CD14-positive monocyte (primary cell): Measurements from ENCODE around the gene BBS5. TPM values are rescaled to one million over a fixed set of nuclear protein-coding genes. Genes with fewer than 3 reads are reported as not detected.

Source experiments
- DNase-seq, 3 donors: peaks; one replicate each; pipeline ENCODE4 v3.0.0-alpha.2; 2011 to 2022
- H2AFZ ChIP-seq: 2 replicates; pipeline ENCODE4 v1.6.0; 2012; ENCODE audit warnings: mild to moderate bottlenecking, low read depth, low read length, inconsistent platforms; ENCODE audit not compliant: insufficient read depth, poor library complexity, severe bottlenecking
- H3K27ac ChIP-seq, 2 donors: 1 replicate in 1 of 2; 2 replicates in 1 of 2; pipeline ENCODE4 v1.5.1; 2012 to 2013; ENCODE audit warnings: low read length in 2 of 2, control low read depth in 1 of 2, inconsistent platforms in 1 of 2, low read depth in 1 of 2, mild to moderate bottlenecking in 1 of 2
- H3K27me3 ChIP-seq, 2 donors: one replicate each; pipeline versions ENCODE4 v1.6.0 to v1.6.1; 2011 to 2013; ENCODE audit warnings: low read length in 2 of 2; ENCODE audit not compliant: control insufficient read depth in 2 of 2, insufficient read depth in 2 of 2
- H3K36me3 ChIP-seq, 2 donors: replicated peaks in 1 of 2; 1 replicate in 1 of 2; 2 replicates in 1 of 2; pipeline versions ENCODE4 v1.5.1 to v1.6.1; 2012 to 2013; ENCODE audit warnings: low read length in 2 of 2, control low read depth in 1 of 2, inconsistent platforms in 1 of 2, mild to moderate bottlenecking in 1 of 2; ENCODE audit not compliant: insufficient read depth in 2 of 2, control insufficient read depth in 1 of 2
- H3K4me1 ChIP-seq, 2 donors: 1 replicate in 1 of 2; 2 replicates in 1 of 2; pipeline versions ENCODE4 v1.5.1 to v1.6.1; 2012 to 2013; ENCODE audit warnings: low read length in 2 of 2, control low read depth in 1 of 2, inconsistent platforms in 1 of 2, mild to moderate bottlenecking in 1 of 2, moderate library complexity in 1 of 2; ENCODE audit not compliant: insufficient read depth in 2 of 2, control insufficient read depth in 1 of 2
- H3K4me2 ChIP-seq: replicated peaks from 2 replicates; pipeline ENCODE3; 2012; ENCODE audit warnings: low read length, moderate library complexity, mild to moderate bottlenecking; ENCODE audit not compliant: poor library complexity, severe bottlenecking; ENCODE audit errors: extremely low read depth
- H3K4me3 ChIP-seq, 3 experiments: fragments of 200-600 bp in 1 of 3; sonication (generic) in 1 of 3; replicated peaks in 1 of 3; 1 replicate in 2 of 3; 2 replicates in 1 of 3; pipeline ENCODE4 v1.5.1; 2011 to 2013; ENCODE audit warnings: low read length in 3 of 3, mild to moderate bottlenecking in 3 of 3, control low read depth in 2 of 3, low read depth in 2 of 3, inconsistent platforms in 1 of 3, moderate library complexity in 1 of 3
- H3K79me2 ChIP-seq: 2 replicates; pipeline ENCODE4 v1.6.0; 2012; ENCODE audit warnings: mild to moderate bottlenecking, control low read depth, inconsistent platforms, low read length, moderate library complexity; ENCODE audit not compliant: insufficient read depth
- H3K9ac ChIP-seq: 2 replicates; pipeline ENCODE4 v1.6.0; 2017; ENCODE audit warnings: low read length, mild to moderate bottlenecking; ENCODE audit not compliant: insufficient read depth, poor library complexity, severe bottlenecking
- H3K9me3 ChIP-seq, 2 donors: replicated peaks in 1 of 2; 1 replicate in 1 of 2; 2 replicates in 1 of 2; pipeline versions ENCODE4 v1.5.1 to v1.6.1; 2012 to 2013; ENCODE audit warnings: low read length in 2 of 2, control low read depth in 1 of 2; ENCODE audit not compliant: control insufficient read depth in 1 of 2, insufficient read depth in 1 of 2
- H4K20me1 ChIP-seq: 2 replicates; pipeline ENCODE4 v1.6.0; 2012; ENCODE audit warnings: mild to moderate bottlenecking, low read length, control low read depth, moderate library complexity; ENCODE audit not compliant: insufficient read depth
- H3K27ac Mint-ChIP-seq, 7 donors: one replicate each; pipeline ENCODE4 v1.8.0; 2020; ENCODE audit warnings: mild to moderate bottlenecking in 7 of 7, mixed read lengths in 7 of 7, moderate library complexity in 6 of 7, inconsistent platforms in 2 of 7
- H3K27me3 Mint-ChIP-seq, 3 donors: one replicate each; pipeline ENCODE4 v1.8.0; 2021 to 2022; ENCODE audit warnings: low read depth in 3 of 3, mild to moderate bottlenecking in 3 of 3, mixed read lengths in 3 of 3, moderate library complexity in 3 of 3, inconsistent platforms in 1 of 3
- H3K36me3 Mint-ChIP-seq, 2 donors: one replicate each; pipeline ENCODE4 v1.8.0; 2020; ENCODE audit warnings: mixed read lengths in 2 of 2, inconsistent platforms in 1 of 2, mild to moderate bottlenecking in 1 of 2
- H3K4me1 Mint-ChIP-seq: one replicate; pipeline ENCODE4 v1.8.0; 2020; ENCODE audit warnings: mild to moderate bottlenecking, mixed read lengths
- H3K4me3 Mint-ChIP-seq, 2 donors: one replicate each; pipeline ENCODE4 v1.8.0; 2020; ENCODE audit warnings: mild to moderate bottlenecking in 2 of 2, mixed read lengths in 2 of 2, moderate library complexity in 1 of 2
- H3K9me3 Mint-ChIP-seq, 7 donors: one replicate each; pipeline ENCODE4 v1.8.0; 2020 to 2022; ENCODE audit warnings: mixed read lengths in 7 of 7, mild to moderate bottlenecking in 6 of 7, moderate library complexity in 6 of 7, inconsistent platforms in 2 of 7
- CTCF ChIP-seq: fragments of 200-600 bp; IDR thresholded peaks from one replicate; pipeline ENCODE4 v1.8.0; 2022; ENCODE audit warnings: antibody characterized with exemption, mild to moderate bottlenecking
- WGBS: methylation state at CpG from one replicate; pipeline ENCODE4 v1.1.5; 2013; ENCODE audit warnings: missing lambda C conversion rate; ENCODE audit not compliant: insufficient coverage; 5-methylcytosine and 5-hydroxymethylcytosine counted together
- intact Hi-C, 2 donors: fragments of 100-400 bp; cut with micrococcal nuclease; formaldehyde crosslinking; loops; one replicate each; pipeline versions ENCODE4 v1.15.0 to v1.15.1; 2023
- polyA plus RNA-seq, 3 donors: library from polyadenylated mRNA; depleted of rRNA in 1 of 3; unstranded in 2 of 3; stranded (reverse) in 1 of 3; fragments of 300-500 nt in 2 of 3; fragments of >200 nt in 1 of 3; fragmentation: Illumina TruSeq in 2 of 3; gene quantifications; 1 replicate in 2 of 3; 2 replicates in 1 of 3; pipeline ENCODE4 v1.2.3, GENCODE V29; 2012 to 2021

BBS5 gene
- polyA plus RNA-seq, 3 donors, result 0.04 to 0.08 TPM; not detected in 1

GRCh38 chr2:169507698-169508097, 28.4 kb downstream of the BBS5 start:
- Histone ChIP-seq H3K27me3 (no peaks in the 10 kb centered on the region), H3K4me3 (no peak overlapping the region), H3K4me1 (no peaks in the 10 kb centered on the region), H2AFZ (no peak overlapping the region), H3K27ac (no peak overlapping the region), H3K36me3 (no peaks in the 10 kb centered on the region), H3K79me2 (no peaks in the 10 kb centered on the region), H3K9me3 (peaks cover 0 to 4% of the 10 kb centered on the region in 2 donors), H3K9ac (no peak overlapping the region), H3K4me2 (no peak overlapping the region), H4K20me1 (no peaks in the 10 kb centered on the region)
- H3K4me3 Mint-ChIP-seq, result no peak overlapping the region
- intact Hi-C loops, result no loop called here
- no peak for DNase-seq
- peaks cover 0 to 6% of the 10 kb centered on the region in 2 donors for H3K36me3 Mint-ChIP-seq
- H3K4me1 Mint-ChIP-seq, result no peaks in the 10 kb centered on the region
- TF ChIP-seq CTCF, result no peak
- peaks cover 0 to 11% (median 8%) of the 10 kb centered on the region in 7 donors for H3K9me3 Mint-ChIP-seq
- H3K27ac Mint-ChIP-seq, result no peak overlapping the region
- no peaks in the 10 kb centered on the region for H3K27me3 Mint-ChIP-seq

- Histone ChIP-seq H3K9ac (no peak within 1 kb of the TSS), H4K20me1 (no peaks in the 10 kb centered on the region), H3K4me2 (no peak within 1 kb of the TSS), H3K36me3 (no peaks in the 10 kb centered on the region), H3K27me3 (no peaks in the 10 kb centered on the region), H3K9me3 (peaks cover 0 to 4% of the 10 kb centered on the region in 2 donors), H3K4me1 (no peaks in the 10 kb centered on the region), H3K79me2 (no peaks in the 10 kb centered on the region), H3K4me3 (no peak within 1 kb of the TSS), H2AFZ (no peak within 1 kb of the TSS), H3K27ac (no peak within 1 kb of the TSS)
- H3K36me3 Mint-ChIP-seq, result peaks cover 0 to 6% of the 10 kb centered on the region in 2 donors
- no peaks in the 10 kb centered on the region for H3K4me1 Mint-ChIP-seq
- H3K4me3 Mint-ChIP-seq, result no peak within 1 kb of the TSS
- H3K9me3 Mint-ChIP-seq, result peaks cover 0 to 11% (median 8%) of the 10 kb centered on the region in 7 donors
- no peaks in the 10 kb centered on the region for H3K27me3 Mint-ChIP-seq
- intact Hi-C loops, result no loop called here
- 100% methylated on average over 2 of the region's 4 CpGs for WGBS
- TF ChIP-seq CTCF, result no peak
- DNase-seq, result no peak
- H3K27ac Mint-ChIP-seq, result no peak within 1 kb of the TSS
Observed at GRCh38 chr2:169509298-169509885, 30.1 kb downstream of the BBS5 start, which contains the start of gene KLHL41. KLHL41 (plus strand) TSS chr2:169509702; CDS start chr2:169509779, 77 bp downstream.
